GM21381 (cell line): Measurements from ENCODE around the gene SERPINA5.

Experiments
- ATAC-seq: cut with Tn5 transposase; IDR thresholded peaks from one replicate; pipeline ENCODE4 v1.9.1; 2021; ENCODE audit warnings: mild to moderate bottlenecking, moderate library complexity; ENCODE audit not compliant: unreplicated experiment

SERPINA5 gene, protein sequence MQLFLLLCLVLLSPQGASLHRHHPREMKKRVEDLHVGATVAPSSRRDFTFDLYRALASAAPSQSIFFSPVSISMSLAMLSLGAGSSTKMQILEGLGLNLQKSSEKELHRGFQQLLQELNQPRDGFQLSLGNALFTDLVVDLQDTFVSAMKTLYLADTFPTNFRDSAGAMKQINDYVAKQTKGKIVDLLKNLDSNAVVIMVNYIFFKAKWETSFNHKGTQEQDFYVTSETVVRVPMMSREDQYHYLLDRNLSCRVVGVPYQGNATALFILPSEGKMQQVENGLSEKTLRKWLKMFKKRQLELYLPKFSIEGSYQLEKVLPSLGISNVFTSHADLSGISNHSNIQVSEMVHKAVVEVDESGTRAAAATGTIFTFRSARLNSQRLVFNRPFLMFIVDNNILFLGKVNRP

GRCh38 chr14:94581127-94581999 lies at the start of gene SERPINA5:
SERPINA5 (plus strand) TSS chr14:94581426; CDS start chr14:94587363, 5,937 bp downstream.
- no peak for ATAC-seq

DNA sequence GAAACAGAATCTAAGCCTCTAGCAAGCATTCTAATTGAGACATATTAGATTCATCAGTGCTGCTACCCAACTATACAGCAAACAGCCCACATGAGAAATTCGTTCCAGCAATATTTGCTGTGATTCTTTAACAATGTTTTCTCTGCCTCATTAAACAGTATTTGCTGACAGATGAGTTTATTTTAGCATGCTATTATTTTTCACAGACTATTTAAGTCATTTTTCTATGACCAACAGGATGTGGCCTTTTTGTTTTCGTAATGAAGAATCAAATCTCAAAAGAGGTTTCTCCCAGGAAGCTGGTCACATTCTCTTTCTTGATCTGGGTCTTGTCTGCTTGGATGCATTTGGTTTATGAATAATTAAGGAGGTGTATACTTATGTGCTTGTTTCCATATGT lies 48.8 kb upstream of the SERPINA5 start:
- ATAC-seq, result no peak

- ATAC-seq, result no peak
Measured at GRCh38 chr14:94535506-94535905, 45.7 kb upstream of the SERPINA5 start.

- no peak for ATAC-seq
Measured at GRCh38 chr14:94536836-94537235, 44.4 kb upstream of the SERPINA5 start.

DNA sequence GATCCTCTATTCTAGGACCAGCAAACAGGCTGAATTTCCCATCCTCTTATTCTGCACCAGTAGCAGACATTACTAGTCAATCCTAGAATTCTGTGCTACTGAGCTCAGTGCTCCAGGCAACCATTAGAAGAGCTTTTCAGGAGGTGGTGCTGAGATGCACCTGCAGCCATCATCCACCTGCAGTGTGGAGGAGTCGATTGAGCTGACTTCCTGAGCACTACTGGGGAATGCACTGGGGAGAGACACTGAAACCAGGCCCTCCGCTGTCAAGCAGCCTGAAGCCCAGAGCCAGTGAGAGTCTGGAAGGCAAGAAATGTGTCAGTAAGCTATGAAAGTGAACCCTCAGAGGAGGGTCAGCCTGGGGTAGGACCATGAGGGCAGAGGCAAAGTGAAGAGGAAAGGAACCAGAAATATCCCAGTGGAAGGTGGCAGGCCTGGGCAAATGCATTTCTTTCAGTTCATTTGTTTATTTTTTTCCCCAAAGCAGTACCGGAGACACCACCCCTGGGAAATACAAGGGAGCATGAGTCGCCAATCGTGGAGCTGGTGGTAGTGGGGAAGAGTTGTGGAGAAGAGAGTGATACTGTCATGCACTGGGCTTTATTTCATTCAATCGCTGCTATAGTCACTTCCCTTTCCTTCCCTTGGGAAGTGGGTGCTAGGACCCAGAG lies 43.0 kb upstream of the SERPINA5 start:
- ATAC-seq, result no peak

- ATAC-seq, result no peak
Measured at GRCh38 chr14:94539181-94539580, 42.0 kb upstream of the SERPINA5 start.

GRCh38 chr14:94540031-94540794 lies 41.0 kb upstream of the SERPINA5 start:
- no peak for ATAC-seq

GRCh38 chr14:94541234-94541975 lies 39.8 kb upstream of the SERPINA5 start:
- no peak for ATAC-seq

- no peak for ATAC-seq
Measured at GRCh38 chr14:94542111-94542810, 39.0 kb upstream of the SERPINA5 start.

GRCh38 chr14:94542811-94543440 lies 38.3 kb upstream of the SERPINA5 start:
- no peak for ATAC-seq

DNA sequence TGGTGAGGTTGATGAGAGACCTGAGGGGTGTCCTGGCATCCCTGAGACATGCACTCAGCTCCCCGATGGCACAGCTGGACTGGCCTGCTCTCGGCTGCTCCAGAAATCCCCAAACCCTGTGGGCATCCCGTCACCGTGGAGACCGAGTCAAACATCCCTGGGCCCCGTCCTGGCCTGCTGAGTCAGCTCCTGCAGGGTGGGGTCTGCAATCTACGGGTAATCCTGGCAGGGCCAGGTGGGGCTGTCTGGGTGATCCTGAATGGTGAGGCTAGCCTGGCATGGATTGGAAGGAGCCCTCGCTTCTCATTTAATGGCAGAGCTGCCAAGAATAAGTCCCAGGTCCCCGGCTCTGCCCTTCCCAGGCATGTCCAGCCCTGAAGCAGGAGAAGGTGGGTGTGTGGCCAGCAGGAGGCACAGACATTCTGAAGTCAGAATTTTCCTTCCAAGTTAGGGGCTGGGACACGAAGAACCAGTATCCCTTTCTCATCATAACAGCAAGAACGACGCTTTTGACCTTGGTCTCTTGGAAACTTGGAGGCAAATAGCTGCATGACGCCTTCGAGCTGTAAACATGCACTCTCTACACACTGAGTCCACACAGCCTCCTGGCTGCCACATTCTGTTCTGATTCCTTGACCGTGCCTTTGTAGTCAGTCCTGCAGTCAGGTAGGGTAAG lies 37.6 kb upstream of the SERPINA5 start:
- ATAC-seq, result no peak

GRCh38 chr14:94544726-94545125 lies 36.5 kb upstream of the SERPINA5 start:
- ATAC-seq, result no peak

- ATAC-seq, result no peak
Measured at GRCh38 chr14:94545131-94545841, 35.9 kb upstream of the SERPINA5 start.

- ATAC-seq, result no peak
Measured at GRCh38 chr14:94547151-94547680, 34.0 kb upstream of the SERPINA5 start.

- ATAC-seq, result no peak
Measured at GRCh38 chr14:94547726-94548125, 33.5 kb upstream of the SERPINA5 start.

DNA sequence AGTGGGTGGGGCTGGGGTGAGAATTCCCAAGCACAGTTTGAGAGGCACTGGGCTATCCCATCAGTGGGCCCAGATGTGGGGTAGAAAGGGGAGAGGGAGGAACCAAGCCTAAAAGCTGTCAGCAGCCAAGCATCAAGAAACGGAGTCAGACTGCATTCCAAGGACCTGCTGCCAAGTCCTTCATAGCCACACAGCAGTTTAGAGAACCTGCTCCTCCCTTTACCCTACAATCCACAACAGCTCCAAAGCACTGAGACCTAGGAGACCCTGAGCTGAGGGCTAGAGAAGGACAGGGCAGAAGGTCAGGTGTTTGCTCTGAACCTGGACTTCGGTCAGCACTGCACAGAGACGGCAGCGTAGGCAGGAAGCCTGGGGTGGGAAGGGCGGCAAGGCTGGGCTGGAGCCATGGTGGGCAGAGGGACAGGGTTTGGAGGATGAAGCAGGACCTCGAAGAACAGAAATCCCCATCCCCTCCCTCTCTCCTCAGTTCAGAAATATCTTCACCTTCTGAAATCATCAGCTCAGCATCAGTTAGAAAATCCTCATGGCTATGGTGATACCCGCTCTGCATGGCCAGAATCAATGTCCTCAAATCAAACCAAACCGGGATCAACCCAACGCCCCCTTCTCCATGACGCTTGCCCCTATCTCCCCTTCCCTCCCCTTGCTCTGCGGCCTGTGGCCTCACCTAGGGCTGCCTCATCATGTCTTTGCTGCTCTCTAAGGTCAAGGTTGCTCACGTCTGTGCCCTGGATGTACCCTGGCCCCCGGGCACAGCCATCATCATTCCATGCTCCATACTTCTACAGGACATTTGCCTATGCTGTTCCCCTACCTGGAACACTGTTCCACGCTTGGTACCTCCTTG lies 32.9 kb upstream of the SERPINA5 start:
- no peak for ATAC-seq
